Liver (tissue), 9 donors: Measurements from ENCODE around the gene THAP8. TPM values are rescaled to one million over a fixed set of nuclear protein-coding genes. Genes with fewer than 3 reads are reported as not detected.

Experiments
- DNase-seq: peaks from one replicate; pipeline ENCODE4 v3.0.0-alpha.2; 2017; ENCODE audit warnings: low spot score
- H3K27ac ChIP-seq, 2 donors: one replicate each; pipeline ENCODE4 v1.7.0; 2013; ENCODE audit warnings: inconsistent platforms in 2 of 2, low read length in 2 of 2, control low read depth in 1 of 2, low read depth in 1 of 2, mild to moderate bottlenecking in 1 of 2
- H3K27me3 ChIP-seq, 4 donors: one replicate each; pipeline versions ENCODE4 v1.6.1 to v1.7.0; 2013; ENCODE audit warnings: low read length in 3 of 4, inconsistent platforms in 1 of 4, mild to moderate bottlenecking in 1 of 4, moderate library complexity in 1 of 4; ENCODE audit not compliant: control insufficient read depth in 4 of 4, insufficient read depth in 4 of 4
- H3K36me3 ChIP-seq, 4 donors: one replicate each; pipeline versions ENCODE4 v1.6.1 to v1.7.0; 2013; ENCODE audit warnings: low read length in 3 of 4, mild to moderate bottlenecking in 3 of 4, low read depth in 1 of 4, moderate library complexity in 1 of 4; ENCODE audit not compliant: control insufficient read depth in 4 of 4, insufficient read depth in 3 of 4
- H3K4me1 ChIP-seq, 4 donors: one replicate each; pipeline versions ENCODE4 v1.6.1 to v1.7.0; 2013; ENCODE audit warnings: low read length in 3 of 4, mild to moderate bottlenecking in 3 of 4, moderate library complexity in 1 of 4; ENCODE audit not compliant: control insufficient read depth in 4 of 4, insufficient read depth in 4 of 4
- H3K4me3 ChIP-seq, 3 donors: one replicate each; pipeline versions ENCODE4 v1.6.1 to v1.7.0; 2013; ENCODE audit warnings: low read length in 3 of 3, control low read depth in 1 of 3, low read depth in 1 of 3, mild to moderate bottlenecking in 1 of 3
- H3K9ac ChIP-seq, 2 donors: one replicate each; pipeline ENCODE4 v1.7.0; 2013; ENCODE audit warnings: low read length in 2 of 2, mild to moderate bottlenecking in 2 of 2, moderate library complexity in 2 of 2, control low read depth in 1 of 2, low read depth in 1 of 2
- H3K9me3 ChIP-seq, 4 donors: one replicate each; pipeline versions ENCODE4 v1.6.1 to v1.7.0; 2013; ENCODE audit warnings: low read length in 3 of 4; ENCODE audit not compliant: control insufficient read depth in 4 of 4
- EGR1 ChIP-seq, 2 donors: IDR thresholded peaks; 2 replicates each; pipeline ENCODE4 v1.6.1; 2016 to 2018; ENCODE audit warnings: antibody characterized with exemption in 2 of 2, low read depth in 2 of 2
- FOXA2 ChIP-seq: IDR thresholded peaks from 2 replicates; pipeline ENCODE4 v1.6.1; 2016; ENCODE audit warnings: antibody characterized with exemption
- GABPA ChIP-seq, 2 donors: IDR thresholded peaks in 1 of 2; conservative IDR thresholded peaks in 1 of 2; 2 replicates each; pipeline ENCODE4 v1.6.1; 2016; ENCODE audit warnings: antibody characterized with exemption in 2 of 2, mild to moderate bottlenecking in 1 of 2, moderate library complexity in 1 of 2
- HNF4G ChIP-seq: IDR thresholded peaks from 2 replicates; pipeline ENCODE4 v1.6.1; 2016; ENCODE audit warnings: antibody characterized with exemption
- JUND ChIP-seq, 2 donors: IDR thresholded peaks; 2 replicates each; pipeline ENCODE4 v1.6.1; 2016; ENCODE audit warnings: antibody characterized with exemption in 2 of 2
- NR2F2 ChIP-seq: IDR thresholded peaks from 2 replicates; pipeline ENCODE4 v1.6.1; 2016; ENCODE audit warnings: antibody characterized with exemption
- RAD21 ChIP-seq, 2 donors: IDR thresholded peaks; 2 replicates each; pipeline ENCODE4 v1.6.1; 2016; ENCODE audit warnings: antibody characterized with exemption in 2 of 2, mild to moderate bottlenecking in 2 of 2
- SP1 ChIP-seq: IDR thresholded peaks from 2 replicates; pipeline ENCODE4 v1.6.1; 2018; ENCODE audit warnings: antibody characterized with exemption, mild to moderate bottlenecking
- YY1 ChIP-seq: IDR thresholded peaks from 2 replicates; pipeline ENCODE4 v1.6.1; 2016; ENCODE audit warnings: antibody characterized with exemption, mild to moderate bottlenecking
- WGBS: extraction: QIAGEN DNeasy Blood & Tissue Kit; methylation state at CpG from one replicate; pipeline ENCODE4 v1.1.7; 2013; 5-methylcytosine and 5-hydroxymethylcytosine counted together
- polyA plus RNA-seq, 2 donors: library from polyadenylated mRNA; stranded (reverse) in 1 of 2; unstranded in 1 of 2; fragments of 200-250 nt in 1 of 2; fragments of >200 nt in 1 of 2; fragmentation: Nextera tagmentation in 1 of 2; extraction: Ambion mirVana in 1 of 2; gene quantifications; one replicate each; pipeline versions ENCODE4 v1.2.1 to v1.2.3, GENCODE V29; 2013 to 2015
- total RNA-seq, 2 donors: library from RNA; depleted of rRNA; stranded (reverse); fragments of >200 nt; gene quantifications; one replicate each; pipeline ENCODE4 v1.2.3, GENCODE V29; 2014
- TF ChIP-seq, protein P1 (sequence below): IDR thresholded peaks from 2 replicates; pipeline ENCODE4 v1.6.1; 2016; ENCODE audit warnings: antibody characterized with exemption
- TF ChIP-seq, protein P2 (sequence below): fragments of 150-350 bp; IDR thresholded peaks from 2 replicates; pipeline ENCODE4 v1.5.1; 2017; ENCODE audit warnings: improper control_type of control experiment, low read depth, low read length; ENCODE audit not compliant: missing input control
- TF ChIP-seq, protein P3 (sequence below): IDR thresholded peaks from 2 replicates; pipeline ENCODE4 v1.6.1; 2016; ENCODE audit warnings: antibody characterized with exemption, mild to moderate bottlenecking
- TF ChIP-seq, protein P4 (sequence below): IDR thresholded peaks from 2 replicates; pipeline ENCODE4 v1.6.1; 2016; ENCODE audit warnings: antibody characterized with exemption
- TF ChIP-seq, protein P5 (sequence below): IDR thresholded peaks from 2 replicates; pipeline ENCODE4 v1.6.1; 2016; ENCODE audit warnings: antibody characterized with exemption
- donor health status: healthy.
- donor health status: healthy.
- donor health status: healthy.
- donor health status: healthy.
- donor health status: healthy.

Gene THAP8
- total and polyA plus RNA-seq, 4 donors: 1.8 to 4.4 (median 3.3) TPM

DNA sequence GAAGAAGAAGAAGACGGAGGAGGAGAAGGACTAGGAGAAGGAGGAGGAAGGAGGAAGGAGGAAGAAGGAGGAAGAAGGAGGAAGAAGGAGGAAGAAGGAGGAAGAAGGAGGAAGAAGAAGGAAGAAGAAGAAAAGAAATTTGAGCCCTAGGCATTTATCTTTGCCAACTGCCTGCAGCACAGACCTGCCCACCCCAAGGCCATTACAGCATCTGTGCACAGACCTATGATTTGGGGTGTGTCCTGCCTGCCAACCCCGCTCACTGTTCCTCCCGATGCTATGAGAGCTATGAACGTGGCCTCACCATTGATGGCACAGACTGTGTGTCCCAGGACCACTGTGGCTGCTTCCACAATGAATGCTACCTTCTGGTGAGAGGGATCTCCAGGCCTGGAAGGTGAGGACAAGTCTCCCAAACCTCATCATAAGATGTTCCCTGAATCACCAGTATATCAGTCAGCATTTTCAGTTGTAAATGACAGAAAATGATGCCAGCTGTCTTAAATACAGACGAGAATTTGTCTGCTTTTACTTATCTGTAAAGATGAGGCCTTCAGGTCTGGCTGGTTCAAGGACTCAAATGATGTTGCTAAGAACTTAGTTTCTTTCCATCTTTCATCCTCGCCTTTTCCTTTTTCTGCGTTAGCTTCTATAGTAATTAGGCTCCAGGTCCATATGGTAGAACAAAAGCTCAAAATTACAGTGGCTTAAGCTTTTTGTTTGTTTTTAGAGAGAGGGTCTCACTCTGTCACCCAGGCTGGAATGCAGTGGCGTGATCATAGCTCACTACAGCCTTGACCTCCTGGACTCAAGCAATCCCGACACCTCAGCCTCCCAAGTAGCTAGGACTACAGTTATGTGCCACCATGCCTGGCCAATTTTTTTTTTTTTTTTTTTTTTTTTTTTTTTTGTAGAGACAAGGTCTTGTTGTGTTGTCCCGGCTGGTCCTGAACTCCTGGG is 63.0 kb downstream of the THAP8 start:
- DNase-seq: no peak
- H3K36me3 ChIP-seq: no peaks in the 10 kb centered on the region
- no peak overlapping the region for H3K4me3 ChIP-seq
- 87% methylated on average over 10 of the region's 10 CpGs for WGBS
- peaks cover 2 to 10% (median 8%) of the 10 kb centered on the region in 4 donors for H3K4me1 ChIP-seq
- no peaks in the 10 kb centered on the region for H3K9me3 ChIP-seq
- H3K27ac ChIP-seq: no peak overlapping the region
- H3K9ac ChIP-seq: no peak overlapping the region
- TF ChIP-seq, protein P1, sequence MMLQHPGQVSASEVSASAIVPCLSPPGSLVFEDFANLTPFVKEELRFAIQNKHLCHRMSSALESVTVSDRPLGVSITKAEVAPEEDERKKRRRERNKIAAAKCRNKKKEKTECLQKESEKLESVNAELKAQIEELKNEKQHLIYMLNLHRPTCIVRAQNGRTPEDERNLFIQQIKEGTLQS: no peak
- no peak for TF ChIP-seq HNF4G
- TF ChIP-seq FOXA2: no peak
- TF ChIP-seq, protein P2, sequence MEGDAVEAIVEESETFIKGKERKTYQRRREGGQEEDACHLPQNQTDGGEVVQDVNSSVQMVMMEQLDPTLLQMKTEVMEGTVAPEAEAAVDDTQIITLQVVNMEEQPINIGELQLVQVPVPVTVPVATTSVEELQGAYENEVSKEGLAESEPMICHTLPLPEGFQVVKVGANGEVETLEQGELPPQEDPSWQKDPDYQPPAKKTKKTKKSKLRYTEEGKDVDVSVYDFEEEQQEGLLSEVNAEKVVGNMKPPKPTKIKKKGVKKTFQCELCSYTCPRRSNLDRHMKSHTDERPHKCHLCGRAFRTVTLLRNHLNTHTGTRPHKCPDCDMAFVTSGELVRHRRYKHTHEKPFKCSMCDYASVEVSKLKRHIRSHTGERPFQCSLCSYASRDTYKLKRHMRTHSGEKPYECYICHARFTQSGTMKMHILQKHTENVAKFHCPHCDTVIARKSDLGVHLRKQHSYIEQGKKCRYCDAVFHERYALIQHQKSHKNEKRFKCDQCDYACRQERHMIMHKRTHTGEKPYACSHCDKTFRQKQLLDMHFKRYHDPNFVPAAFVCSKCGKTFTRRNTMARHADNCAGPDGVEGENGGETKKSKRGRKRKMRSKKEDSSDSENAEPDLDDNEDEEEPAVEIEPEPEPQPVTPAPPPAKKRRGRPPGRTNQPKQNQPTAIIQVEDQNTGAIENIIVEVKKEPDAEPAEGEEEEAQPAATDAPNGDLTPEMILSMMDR: no peak
- TF ChIP-seq, protein P3, sequence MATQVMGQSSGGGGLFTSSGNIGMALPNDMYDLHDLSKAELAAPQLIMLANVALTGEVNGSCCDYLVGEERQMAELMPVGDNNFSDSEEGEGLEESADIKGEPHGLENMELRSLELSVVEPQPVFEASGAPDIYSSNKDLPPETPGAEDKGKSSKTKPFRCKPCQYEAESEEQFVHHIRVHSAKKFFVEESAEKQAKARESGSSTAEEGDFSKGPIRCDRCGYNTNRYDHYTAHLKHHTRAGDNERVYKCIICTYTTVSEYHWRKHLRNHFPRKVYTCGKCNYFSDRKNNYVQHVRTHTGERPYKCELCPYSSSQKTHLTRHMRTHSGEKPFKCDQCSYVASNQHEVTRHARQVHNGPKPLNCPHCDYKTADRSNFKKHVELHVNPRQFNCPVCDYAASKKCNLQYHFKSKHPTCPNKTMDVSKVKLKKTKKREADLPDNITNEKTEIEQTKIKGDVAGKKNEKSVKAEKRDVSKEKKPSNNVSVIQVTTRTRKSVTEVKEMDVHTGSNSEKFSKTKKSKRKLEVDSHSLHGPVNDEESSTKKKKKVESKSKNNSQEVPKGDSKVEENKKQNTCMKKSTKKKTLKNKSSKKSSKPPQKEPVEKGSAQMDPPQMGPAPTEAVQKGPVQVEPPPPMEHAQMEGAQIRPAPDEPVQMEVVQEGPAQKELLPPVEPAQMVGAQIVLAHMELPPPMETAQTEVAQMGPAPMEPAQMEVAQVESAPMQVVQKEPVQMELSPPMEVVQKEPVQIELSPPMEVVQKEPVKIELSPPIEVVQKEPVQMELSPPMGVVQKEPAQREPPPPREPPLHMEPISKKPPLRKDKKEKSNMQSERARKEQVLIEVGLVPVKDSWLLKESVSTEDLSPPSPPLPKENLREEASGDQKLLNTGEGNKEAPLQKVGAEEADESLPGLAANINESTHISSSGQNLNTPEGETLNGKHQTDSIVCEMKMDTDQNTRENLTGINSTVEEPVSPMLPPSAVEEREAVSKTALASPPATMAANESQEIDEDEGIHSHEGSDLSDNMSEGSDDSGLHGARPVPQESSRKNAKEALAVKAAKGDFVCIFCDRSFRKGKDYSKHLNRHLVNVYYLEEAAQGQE: no peak
- TF ChIP-seq JUND (IDR thresholded peaks at IDR 0.05): no peak
- TF ChIP-seq GABPA (IDR thresholded peaks at IDR 0.05 in 1 of 2, conservative IDR thresholded peaks at IDR 0.05 in 1 of 2): no peak
- TF ChIP-seq RAD21 (IDR thresholded peaks at IDR 0.05): no peak
- no peak for TF ChIP-seq EGR1 (IDR thresholded peaks at IDR 0.05; ENCODE audit: low read depth in 2 of 2)
- TF ChIP-seq, protein P4, sequence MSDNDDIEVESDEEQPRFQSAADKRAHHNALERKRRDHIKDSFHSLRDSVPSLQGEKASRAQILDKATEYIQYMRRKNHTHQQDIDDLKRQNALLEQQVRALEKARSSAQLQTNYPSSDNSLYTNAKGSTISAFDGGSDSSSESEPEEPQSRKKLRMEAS: no peak
- no peak for TF ChIP-seq SP1
- TF ChIP-seq NR2F2: no peak
- TF ChIP-seq YY1: no peak
- no peaks in the 10 kb centered on the region for H3K27me3 ChIP-seq

DNA sequence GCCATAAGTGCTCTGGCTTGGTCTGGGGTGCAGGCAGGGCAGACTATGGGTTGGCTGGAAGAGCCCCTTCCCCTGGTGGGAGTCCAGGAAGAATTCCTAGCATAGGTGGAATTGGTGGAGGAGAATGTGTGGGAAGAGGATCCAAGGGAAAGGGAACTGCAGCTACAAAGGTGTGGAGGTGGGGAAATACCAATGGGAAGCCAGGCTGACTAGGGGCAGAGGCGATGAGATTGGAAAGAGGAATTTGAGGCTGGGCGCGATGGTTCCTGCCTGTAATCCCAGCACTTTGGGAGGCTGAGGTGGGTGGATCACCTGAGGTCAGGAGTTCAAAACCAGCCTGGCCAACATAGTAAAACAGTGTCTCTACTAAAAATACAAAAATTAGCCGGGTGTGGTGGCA is 63.9 kb downstream of the THAP8 start:
- H3K36me3 ChIP-seq: no peaks in the 10 kb centered on the region
- DNase-seq: no peak
- peaks cover 0 to 6% (median 4%) of the 10 kb centered on the region in 4 donors for H3K4me1 ChIP-seq
- H3K9ac ChIP-seq: no peak overlapping the region
- peaks cover 0 to under 1% (median 0%) of the 10 kb centered on the region in 4 donors for H3K27me3 ChIP-seq
- TF ChIP-seq, protein P2: no peak
- TF ChIP-seq HNF4G (no peak), JUND (IDR thresholded peaks at IDR 0.05) (no peak), GABPA (IDR thresholded peaks at IDR 0.05 in 1 of 2, conservative IDR thresholded peaks at IDR 0.05 in 1 of 2) (no peak)
- TF ChIP-seq, protein P3: no peak
- TF ChIP-seq, protein P5, sequence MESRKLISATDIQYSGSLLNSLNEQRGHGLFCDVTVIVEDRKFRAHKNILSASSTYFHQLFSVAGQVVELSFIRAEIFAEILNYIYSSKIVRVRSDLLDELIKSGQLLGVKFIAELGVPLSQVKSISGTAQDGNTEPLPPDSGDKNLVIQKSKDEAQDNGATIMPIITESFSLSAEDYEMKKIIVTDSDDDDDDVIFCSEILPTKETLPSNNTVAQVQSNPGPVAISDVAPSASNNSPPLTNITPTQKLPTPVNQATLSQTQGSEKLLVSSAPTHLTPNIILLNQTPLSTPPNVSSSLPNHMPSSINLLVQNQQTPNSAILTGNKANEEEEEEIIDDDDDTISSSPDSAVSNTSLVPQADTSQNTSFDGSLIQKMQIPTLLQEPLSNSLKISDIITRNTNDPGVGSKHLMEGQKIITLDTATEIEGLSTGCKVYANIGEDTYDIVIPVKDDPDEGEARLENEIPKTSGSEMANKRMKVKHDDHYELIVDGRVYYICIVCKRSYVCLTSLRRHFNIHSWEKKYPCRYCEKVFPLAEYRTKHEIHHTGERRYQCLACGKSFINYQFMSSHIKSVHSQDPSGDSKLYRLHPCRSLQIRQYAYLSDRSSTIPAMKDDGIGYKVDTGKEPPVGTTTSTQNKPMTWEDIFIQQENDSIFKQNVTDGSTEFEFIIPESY: no peak
- H3K4me3 ChIP-seq: no peak overlapping the region
- H3K9me3 ChIP-seq: no peaks in the 10 kb centered on the region
- 91% methylated on average over 4 of the region's 4 CpGs for WGBS
- H3K27ac ChIP-seq: no peak overlapping the region
